Activated CD4-positive, alpha-beta T cell treated with anti-CD3 and anti-CD28 coated beads, Interleukin-2, amount 10 ng/mL, durations not matched to agents 24 days and 14 days (primary cell): Measurements from ENCODE around the gene DYRK3. TPM values are rescaled to one million over a fixed set of nuclear protein-coding genes. Genes with fewer than 3 reads are reported as not detected.
A peak's percentile ranks its signal among the peaks of the same experiment; 100 is the strongest.
"Not testable (repeated sequence)": the region's sequence is repeated elsewhere in the genome, so short reads cannot be mapped to it uniquely, and the experiment has no call there.

Experiments
- DNase-seq: peaks from one replicate; pipeline ENCODE4 v3.0.0; 2022
- H3K27ac Mint-ChIP-seq: one replicate; pipeline ENCODE4 v1.8.0; 2022; ENCODE audit warnings: mild to moderate bottlenecking, mixed read lengths
- H3K27me3 Mint-ChIP-seq: one replicate; pipeline ENCODE4 v1.8.0; 2022; ENCODE audit warnings: mixed read lengths
- H3K36me3 Mint-ChIP-seq: one replicate; pipeline ENCODE4 v1.8.0; 2022; ENCODE audit warnings: low read depth, mild to moderate bottlenecking, mixed read lengths
- H3K4me1 Mint-ChIP-seq: one replicate; pipeline ENCODE4 v1.8.0; 2021; ENCODE audit warnings: mixed read lengths
- H3K4me3 Mint-ChIP-seq: one replicate; pipeline ENCODE4 v1.8.0; 2022; ENCODE audit warnings: mild to moderate bottlenecking, moderate library complexity, mixed read lengths
- H3K9me3 Mint-ChIP-seq: one replicate; pipeline ENCODE4 v1.8.0; 2021; ENCODE audit warnings: mixed read lengths
- intact Hi-C: fragments of 100-400 bp; cut with micrococcal nuclease; formaldehyde crosslinking; loops from one replicate; pipeline ENCODE4 v1.15.1; 2023
- total RNA-seq: library from RNA; stranded (reverse); gene quantifications from 2 replicates; pipeline ENCODE4 v1.2.3, GENCODE V29; 2022

DYRK3 gene
- total RNA-seq, 1 donor from 2014 or later: 16.9 TPM

DNA sequence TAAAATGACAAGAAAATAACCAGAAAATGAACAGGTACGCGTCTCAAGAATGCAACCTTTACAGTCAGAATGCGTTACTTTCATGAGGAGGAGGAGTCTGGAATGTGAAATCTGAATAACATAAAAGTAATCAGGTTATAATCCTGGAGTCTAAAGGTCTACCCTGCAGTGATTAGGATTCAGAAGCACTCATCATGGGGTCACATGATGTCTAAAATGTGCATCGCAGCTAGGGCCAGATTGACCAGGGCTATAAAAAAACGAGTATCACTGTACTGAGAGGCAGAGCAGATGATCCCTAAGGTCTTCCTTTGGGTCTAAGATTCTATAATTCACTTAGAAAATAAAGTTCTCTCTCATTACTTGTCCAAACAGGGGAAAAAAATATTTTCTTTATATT lies 30.5 kb upstream of the DYRK3 start:
- Mint-ChIP-seq H3K4me3 (no peak overlapping the region), H3K27ac (no peak overlapping the region), H3K4me1 (peaks cover 20% of the 10 kb centered on the region), H3K27me3 (no peaks in the 10 kb centered on the region), H3K36me3 (peaks cover 54% of the 10 kb centered on the region), H3K9me3 (no peaks in the 10 kb centered on the region)
- DNase-seq: no peak
- intact Hi-C loops: loop anchor here (5.0 kb wide), 1 partner anchor 317 kb away; the partner anchor contains the start of gene FCMR

DNA sequence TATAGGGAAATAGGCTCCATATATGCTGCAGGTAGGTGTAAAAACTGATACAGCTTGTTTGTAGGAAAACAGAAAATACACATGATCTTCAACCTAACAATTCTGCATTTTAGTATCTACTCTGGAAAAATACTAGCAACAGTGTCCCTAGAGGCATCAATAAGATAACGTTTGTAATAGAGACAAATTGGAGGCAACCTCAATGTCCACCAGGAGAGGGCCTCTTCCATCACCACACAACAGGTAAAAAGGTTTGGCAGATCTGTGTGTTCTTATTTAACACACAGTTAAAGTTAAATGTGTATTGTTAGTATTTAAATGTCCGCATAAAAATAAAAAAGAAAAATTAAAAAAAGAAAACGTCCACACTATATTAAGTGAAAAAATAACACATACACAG lies 28.5 kb upstream of the DYRK3 start:
- no peaks in the 10 kb centered on the region for H3K9me3 Mint-ChIP-seq
- intact Hi-C loops: loop anchor here (5.0 kb wide), 1 partner anchor 315 kb away; the partner anchor contains the start of gene FCMR
- peaks cover 56% of the 10 kb centered on the region for H3K36me3 Mint-ChIP-seq
- H3K27ac Mint-ChIP-seq: peak overlapping the region; percentile 22
- H3K4me3 Mint-ChIP-seq: no peak overlapping the region
- peaks cover 30% of the 10 kb centered on the region for H3K4me1 Mint-ChIP-seq
- no peak for DNase-seq
- no peaks in the 10 kb centered on the region for H3K27me3 Mint-ChIP-seq

DNA sequence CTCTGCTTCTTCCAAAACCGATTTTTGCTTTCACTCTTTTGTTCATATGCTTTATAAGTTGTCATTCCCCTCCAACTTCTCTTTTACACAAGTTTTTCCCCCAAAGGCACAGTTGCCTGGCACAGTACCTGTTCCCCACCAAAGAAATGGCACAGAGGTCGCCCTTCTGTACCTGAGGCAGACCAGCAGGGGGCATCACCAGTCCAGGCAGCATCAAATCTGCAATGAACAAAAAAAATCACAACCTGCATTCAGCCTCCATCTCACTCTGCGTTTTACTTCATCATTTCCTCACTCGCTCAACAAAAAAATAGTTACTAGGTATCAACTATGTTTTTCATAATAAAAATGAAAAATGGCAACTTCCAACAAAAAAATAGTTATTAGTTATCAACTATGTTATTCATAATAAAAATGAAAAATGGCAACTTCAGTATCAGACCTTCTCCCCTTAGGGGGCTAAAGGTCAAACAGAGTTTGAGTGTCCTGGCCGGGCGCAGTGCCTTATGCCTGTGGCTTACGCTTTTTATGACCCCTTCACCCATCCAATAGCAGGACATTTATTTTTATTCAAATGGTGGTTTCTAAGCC lies 27.1 kb upstream of the DYRK3 start:
- no peaks in the 10 kb centered on the region for H3K9me3 Mint-ChIP-seq

DNA sequence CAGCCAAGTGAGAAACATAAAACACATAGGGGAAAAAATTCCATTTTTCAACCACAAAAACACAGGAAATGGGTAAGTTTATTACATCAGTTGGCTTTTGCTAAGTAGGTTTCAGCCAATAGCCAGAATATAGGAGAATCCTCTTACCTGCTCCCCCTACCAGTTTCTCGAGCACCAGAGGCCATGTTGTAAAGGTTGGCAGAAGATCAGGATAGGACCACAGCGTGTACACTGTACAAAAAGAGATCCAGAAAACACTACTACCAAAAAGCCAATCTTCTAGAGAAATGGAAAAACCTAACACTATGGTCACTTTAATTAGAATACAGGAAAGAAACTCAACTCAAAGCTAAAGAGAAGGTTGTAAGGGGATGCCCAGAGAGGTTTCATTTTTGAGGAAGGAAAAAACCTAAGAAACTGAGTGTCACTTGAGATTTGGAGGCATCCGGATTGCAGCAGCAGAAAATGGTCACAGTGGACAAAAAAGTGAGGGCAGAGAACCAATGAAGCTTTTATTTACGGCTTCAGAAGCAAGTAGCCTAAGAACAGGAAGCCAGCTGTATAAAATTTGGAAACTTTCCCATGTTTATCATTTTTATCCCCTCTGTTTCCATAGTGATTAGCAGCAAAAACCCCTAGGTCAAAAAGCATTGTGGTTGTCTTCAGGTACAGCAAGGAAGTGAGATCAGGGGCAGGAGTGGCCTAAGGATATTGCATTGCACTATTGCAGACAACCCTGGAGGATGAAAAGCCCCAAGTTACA lies 25.9 kb upstream of the DYRK3 start:
- H3K27me3 Mint-ChIP-seq: no peaks in the 10 kb centered on the region
- no peaks in the 10 kb centered on the region for H3K9me3 Mint-ChIP-seq
- H3K4me3 Mint-ChIP-seq: peak overlapping the region; percentile 70
- H3K27ac Mint-ChIP-seq: peak overlapping the region; percentile 93
- intact Hi-C loops: loop anchor here (1.0 to 5.0 kb wide), 5 partner anchors 19 to 313 kb away; partner anchors contain the start of genes DYRK3 and FCMR
- H3K4me1 Mint-ChIP-seq: peaks cover 32% of the 10 kb centered on the region
- peak; percentile 73 for DNase-seq
- H3K36me3 Mint-ChIP-seq: peaks cover 39% of the 10 kb centered on the region

More for the DNA sequence above, 27.1 kb upstream of the DYRK3 start:
- intact Hi-C loops: loop anchor here (1.0 to 5.0 kb wide), 3 partner anchors 27 to 314 kb away; partner anchors contain the start of genes DYRK3 and FCMR
- H3K4me1 Mint-ChIP-seq: peaks cover 32% of the 10 kb centered on the region
- peaks cover 47% of the 10 kb centered on the region for H3K36me3 Mint-ChIP-seq
- peak overlapping the region; percentile 93 for H3K27ac Mint-ChIP-seq
- peak overlapping the region; percentile 70 for H3K4me3 Mint-ChIP-seq
- DNase-seq: peak; percentile 87
- H3K27me3 Mint-ChIP-seq: no peaks in the 10 kb centered on the region

DNA sequence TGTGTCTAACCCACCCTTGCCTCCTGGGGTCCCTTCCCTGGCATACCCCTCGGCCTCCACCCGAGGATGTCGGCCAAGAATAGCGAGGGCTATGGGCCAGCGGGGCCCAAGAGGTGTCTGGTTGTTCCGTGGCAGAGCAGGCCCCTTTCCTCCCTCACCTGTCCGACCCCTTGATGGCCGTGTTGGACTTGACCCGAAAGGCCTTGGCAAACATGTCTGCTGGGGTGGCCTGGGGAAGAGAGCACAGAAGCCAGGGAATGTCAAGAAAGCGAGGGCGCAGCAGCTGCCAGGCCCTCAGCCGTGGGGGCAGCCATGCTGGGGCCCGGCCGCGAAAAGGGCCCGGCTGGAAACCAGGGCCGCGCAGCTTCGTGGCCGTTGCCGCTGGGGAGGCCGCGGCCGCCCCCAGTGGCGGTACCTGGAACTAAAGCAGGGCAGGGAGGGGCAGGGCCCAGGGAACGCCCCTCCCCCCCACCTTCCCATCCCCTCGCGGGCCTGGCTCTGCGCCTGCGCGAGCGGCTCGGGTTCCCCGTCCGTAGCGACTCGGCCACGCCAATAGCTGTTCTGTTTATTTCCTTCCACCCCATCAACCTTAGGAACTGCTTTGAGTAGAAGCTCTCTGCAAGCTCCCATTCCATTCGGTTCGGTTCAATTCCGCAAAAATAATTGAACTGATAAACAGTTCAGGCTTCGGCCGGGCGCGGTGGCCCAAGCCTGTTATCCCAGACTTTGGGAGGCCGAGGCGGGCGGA lies 23.0 kb upstream of the DYRK3 start, which contains the start of gene EIF2D:
Gene EIF2D (minus strand): TSS at position 337 of the 748 bp plus-strand sequence. CDS start 123 bp downstream, at position 214.
- peaks cover 12% of the 10 kb centered on the region for H3K27me3 Mint-ChIP-seq
- peak; percentile 98 for DNase-seq
- intact Hi-C loops: loop anchor here (1.0 kb wide), 2 partner anchors 23 to 72 kb away; partner anchors contain the start of genes DYRK3 and MAPKAPK2
- H3K27ac Mint-ChIP-seq: peak within 1 kb of the TSS; percentile 93
- peaks cover 27% of the 10 kb centered on the region for H3K36me3 Mint-ChIP-seq
- peak within 1 kb of the TSS; percentile 99 for H3K4me3 Mint-ChIP-seq
- no peaks in the 10 kb centered on the region for H3K9me3 Mint-ChIP-seq
- peaks cover 29% of the 10 kb centered on the region for H3K4me1 Mint-ChIP-seq

DNA sequence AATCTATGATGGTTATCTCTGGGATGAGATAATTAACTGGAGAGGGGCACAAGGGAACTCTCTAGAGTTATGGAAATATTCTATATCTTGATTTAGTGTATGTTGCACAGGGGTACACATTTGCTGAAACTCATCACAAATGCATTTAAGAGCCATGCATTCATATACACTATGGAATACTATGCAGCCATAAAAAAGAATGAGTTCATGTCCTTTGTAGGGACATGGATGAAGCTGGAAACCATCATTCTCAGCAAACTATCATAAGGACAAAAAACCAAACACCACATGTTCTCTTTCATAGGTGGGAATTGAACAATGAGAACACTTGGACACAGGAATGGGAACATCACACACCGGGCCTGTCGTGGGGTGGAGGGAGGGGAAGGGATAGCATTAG lies 8.9 kb upstream of the DYRK3 start:
- intact Hi-C loops, H3K4me1 Mint-ChIP-seq, DNase-seq, H3K4me3 Mint-ChIP-seq, H3K9me3 Mint-ChIP-seq, H3K36me3 Mint-ChIP-seq, H3K27ac Mint-ChIP-seq: not testable (repeated sequence)
- H3K27me3 Mint-ChIP-seq: peaks cover 27% of the 10 kb centered on the region

DNA sequence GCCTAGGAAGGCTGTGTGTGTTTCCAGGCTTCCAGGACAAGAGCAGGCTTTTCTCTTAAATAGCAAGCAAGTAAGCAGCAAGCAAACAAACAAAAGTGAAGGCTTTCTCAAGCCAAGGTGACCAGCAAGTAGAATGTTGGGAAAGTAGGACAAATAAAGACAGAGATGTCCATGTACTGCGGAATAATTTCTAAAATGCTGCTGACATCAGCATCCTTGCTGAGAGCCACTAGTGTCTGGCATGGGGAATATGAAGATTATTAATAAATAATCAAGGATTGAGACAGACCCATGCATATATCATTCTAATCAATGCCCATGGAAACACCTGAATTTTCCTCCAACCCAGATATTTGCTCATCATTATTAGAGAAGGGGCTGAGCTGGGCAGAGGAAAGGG lies 6.4 kb upstream of the DYRK3 start:
- Mint-ChIP-seq H3K4me1 (no peaks in the 10 kb centered on the region), H3K27me3 (peaks cover 28% of the 10 kb centered on the region), H3K9me3 (no peaks in the 10 kb centered on the region), H3K27ac (no peak overlapping the region), H3K4me3 (no peak overlapping the region), H3K36me3 (no peaks in the 10 kb centered on the region)
- intact Hi-C loops: no loop called here
- DNase-seq: no peak

DNA sequence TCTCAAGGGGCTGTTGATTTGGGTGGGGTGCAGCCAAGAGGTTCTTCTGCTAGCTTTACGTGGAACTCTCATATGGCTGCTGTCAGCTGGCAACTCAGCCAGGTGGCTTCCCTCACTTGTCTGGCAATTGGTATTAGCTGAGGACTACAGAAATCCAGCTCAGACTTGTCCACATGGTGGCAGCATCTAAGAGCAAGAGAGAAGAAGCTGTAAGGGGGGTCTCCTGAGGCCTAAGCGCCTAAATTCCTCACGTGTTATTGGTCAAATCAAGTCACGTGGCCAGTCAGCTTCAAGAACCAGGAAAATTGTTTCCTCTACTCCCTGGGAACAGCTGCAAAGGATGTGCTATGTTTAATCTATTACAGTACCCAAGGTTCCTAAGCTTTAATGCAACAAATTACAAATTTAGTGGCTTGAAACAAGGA lies 4.2 kb upstream of the DYRK3 start:
- no peaks in the 10 kb centered on the region for H3K9me3 Mint-ChIP-seq
- H3K36me3 Mint-ChIP-seq: no peaks in the 10 kb centered on the region
- intact Hi-C loops: loop anchor here (5.0 kb wide), 1 partner anchor 351 kb away; no protein-coding TSS in a partner anchor
- H3K4me1 Mint-ChIP-seq: peaks cover 13% of the 10 kb centered on the region
- peaks cover 24% of the 10 kb centered on the region for H3K27me3 Mint-ChIP-seq
- DNase-seq: peak; percentile 71
- H3K27ac Mint-ChIP-seq: no peak overlapping the region
- H3K4me3 Mint-ChIP-seq: no peak overlapping the region

DNA sequence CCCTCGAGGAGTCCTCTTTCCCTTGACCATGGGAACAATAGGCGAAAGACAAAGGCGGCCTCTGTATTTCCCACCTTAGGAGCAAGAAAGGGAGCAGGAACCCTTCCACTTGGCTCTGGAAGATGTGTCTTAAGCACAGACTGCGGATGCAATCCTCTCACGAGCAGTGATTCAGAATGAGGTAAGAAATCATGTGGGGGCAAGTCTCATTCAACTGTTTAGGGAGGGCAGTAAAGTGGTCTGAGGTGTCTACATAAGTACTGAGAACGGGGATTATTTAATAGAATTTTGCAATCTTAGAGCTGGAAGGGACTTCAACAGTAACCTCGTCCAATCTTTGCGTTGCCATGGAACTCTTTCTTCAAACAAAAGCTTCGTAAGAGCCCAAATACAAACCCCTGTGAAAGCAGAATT lies 1.6 kb upstream of the DYRK3 start:
- H3K27ac Mint-ChIP-seq: no peak overlapping the region
- no peaks in the 10 kb centered on the region for H3K9me3 Mint-ChIP-seq
- DNase-seq: no peak
- intact Hi-C loops: loop anchor here (1.0 to 5.0 kb wide), 5 partner anchors 25 to 349 kb away; partner anchors contain the start of gene MAPKAPK2
- H3K4me3 Mint-ChIP-seq: no peak overlapping the region
- H3K4me1 Mint-ChIP-seq: peaks cover 25% of the 10 kb centered on the region
- H3K36me3 Mint-ChIP-seq: peaks cover 1% of the 10 kb centered on the region
- peaks cover 17% of the 10 kb centered on the region for H3K27me3 Mint-ChIP-seq

DNA sequence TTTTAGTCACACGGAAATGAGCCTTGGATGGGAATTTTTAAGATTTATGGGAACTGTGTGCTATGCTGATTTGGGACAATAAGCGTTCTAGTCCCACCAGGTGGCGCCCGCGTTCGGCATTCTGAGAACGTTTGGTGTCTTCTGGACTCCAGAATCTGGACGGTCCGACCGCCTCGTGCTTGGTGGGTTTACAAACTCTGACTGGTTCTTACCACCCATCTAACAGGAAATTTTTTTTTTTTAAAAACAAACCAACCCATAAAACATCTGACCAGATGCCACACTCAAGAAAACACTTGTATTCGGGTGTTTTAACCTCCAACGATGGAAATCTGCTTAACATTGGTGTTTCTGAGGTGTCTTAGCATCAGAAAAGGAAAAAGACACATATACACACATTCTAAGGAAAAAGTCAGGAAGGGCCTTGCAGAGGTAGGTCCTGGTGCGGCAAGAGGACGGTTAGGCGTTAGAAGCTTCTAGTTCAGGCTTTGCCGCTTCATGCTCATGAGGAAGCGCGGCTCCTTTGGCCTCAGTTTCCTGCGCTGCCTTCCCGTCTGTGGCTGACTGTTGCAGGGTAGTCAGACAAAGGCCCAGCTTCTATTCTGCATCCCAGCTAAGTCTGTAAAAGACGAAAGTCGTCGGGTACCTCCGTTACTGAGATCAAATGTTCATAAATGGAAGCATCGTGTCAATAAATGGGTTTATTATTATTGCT lies 814 bp upstream of the DYRK3 start:
- peaks cover 13% of the 10 kb centered on the region for H3K27me3 Mint-ChIP-seq
- H3K4me1 Mint-ChIP-seq: peaks cover 25% of the 10 kb centered on the region
- peak; percentile 93 for DNase-seq
- H3K36me3 Mint-ChIP-seq: peaks cover 6% of the 10 kb centered on the region
- intact Hi-C loops: loop anchor here (1.0 to 5.0 kb wide), 8 partner anchors 22 to 348 kb away; partner anchors contain the start of genes EIF2D and MAPKAPK2
- H3K27ac Mint-ChIP-seq: peak overlapping the region; percentile 94
- peak overlapping the region; percentile 87 for H3K4me3 Mint-ChIP-seq
- no peaks in the 10 kb centered on the region for H3K9me3 Mint-ChIP-seq

DNA sequence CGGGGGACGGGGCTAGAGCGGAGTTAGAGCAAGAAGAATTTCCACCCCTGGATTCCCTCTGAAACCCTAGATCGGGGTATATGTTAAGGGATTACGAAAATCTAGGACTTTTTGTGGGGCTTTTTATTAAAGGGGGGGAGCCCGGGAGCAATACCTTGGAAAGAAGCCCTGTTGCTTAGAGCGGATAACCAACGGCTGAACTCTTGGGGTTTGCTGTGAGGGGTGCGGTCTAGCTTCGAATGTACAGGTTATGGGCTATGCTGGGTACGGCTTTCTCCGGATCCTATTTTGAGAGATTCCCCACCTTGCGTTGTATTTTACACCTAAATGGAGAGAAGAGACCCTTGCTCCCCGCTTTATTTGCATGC lies 626 bp downstream of the DYRK3 start:
- no peak overlapping the region for H3K27ac Mint-ChIP-seq
- H3K27me3 Mint-ChIP-seq: peaks cover 10% of the 10 kb centered on the region
- peaks cover 25% of the 10 kb centered on the region for H3K4me1 Mint-ChIP-seq
- H3K4me3 Mint-ChIP-seq: peak overlapping the region; percentile 87
- no peak for DNase-seq
- H3K9me3 Mint-ChIP-seq: no peaks in the 10 kb centered on the region
- intact Hi-C loops: loop anchor here (1.0 to 2.0 kb wide), 6 partner anchors 24 to 275 kb away; partner anchors contain the start of gene EIF2D
- H3K36me3 Mint-ChIP-seq: peaks cover 14% of the 10 kb centered on the region

DNA sequence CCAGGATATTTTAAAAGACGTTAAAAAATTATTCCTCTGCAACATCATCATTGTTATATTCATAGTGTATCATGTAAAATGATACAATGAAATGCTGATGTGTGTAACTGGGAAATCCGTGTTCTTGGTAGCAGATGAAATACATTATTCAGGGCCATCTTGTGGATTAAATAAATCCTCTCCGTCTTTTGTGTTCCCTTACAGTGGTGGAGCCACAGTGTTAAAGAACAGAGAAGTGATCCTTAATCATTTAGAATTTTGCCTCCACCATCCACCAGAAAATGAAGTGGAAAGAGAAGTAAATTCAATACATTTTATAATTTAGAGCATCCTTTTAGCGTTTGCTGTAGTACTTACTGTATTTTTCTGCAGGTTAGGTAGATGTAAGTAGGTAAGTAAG lies 1.3 kb downstream of the DYRK3 start:
- Mint-ChIP-seq H3K9me3 (no peaks in the 10 kb centered on the region), H3K4me3 (peak overlapping the region; percentile 49), H3K36me3 (peaks cover 15% of the 10 kb centered on the region), H3K27me3 (peaks cover 9% of the 10 kb centered on the region), H3K4me1 (peaks cover 25% of the 10 kb centered on the region), H3K27ac (no peak overlapping the region)
- intact Hi-C loops: no loop called here
- DNase-seq: no peak

DNA sequence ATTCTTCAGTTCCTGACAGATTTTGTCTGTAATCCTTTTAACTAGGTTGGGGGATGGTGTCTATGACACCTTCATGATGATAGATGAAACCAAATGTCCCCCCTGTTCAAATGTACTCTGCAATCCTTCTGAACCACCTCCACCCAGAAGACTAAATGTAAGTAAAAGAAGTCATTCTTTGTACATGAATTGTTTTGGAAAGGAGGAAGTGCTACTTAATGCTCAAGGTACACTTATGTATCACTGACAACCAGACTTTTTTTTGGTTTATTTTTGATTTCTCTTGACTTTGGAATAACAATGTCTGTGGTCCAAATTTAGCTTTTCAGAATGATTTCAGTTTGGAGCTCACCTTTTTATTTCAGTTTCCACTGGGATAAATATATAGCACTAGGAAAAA lies 2.3 kb downstream of the DYRK3 start:
- peaks cover 25% of the 10 kb centered on the region for H3K4me1 Mint-ChIP-seq
- intact Hi-C loops: no loop called here
- H3K9me3 Mint-ChIP-seq: no peaks in the 10 kb centered on the region
- H3K36me3 Mint-ChIP-seq: peaks cover 18% of the 10 kb centered on the region
- peak overlapping the region; percentile 49 for H3K4me3 Mint-ChIP-seq
- H3K27me3 Mint-ChIP-seq: peaks cover 5% of the 10 kb centered on the region
- DNase-seq: no peak
- H3K27ac Mint-ChIP-seq: no peak overlapping the region
